ENCODE measurements around the gene VGLL1.

VGLL1 gene, protein sequence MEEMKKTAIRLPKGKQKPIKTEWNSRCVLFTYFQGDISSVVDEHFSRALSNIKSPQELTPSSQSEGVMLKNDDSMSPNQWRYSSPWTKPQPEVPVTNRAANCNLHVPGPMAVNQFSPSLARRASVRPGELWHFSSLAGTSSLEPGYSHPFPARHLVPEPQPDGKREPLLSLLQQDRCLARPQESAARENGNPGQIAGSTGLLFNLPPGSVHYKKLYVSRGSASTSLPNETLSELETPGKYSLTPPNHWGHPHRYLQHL

DNA sequence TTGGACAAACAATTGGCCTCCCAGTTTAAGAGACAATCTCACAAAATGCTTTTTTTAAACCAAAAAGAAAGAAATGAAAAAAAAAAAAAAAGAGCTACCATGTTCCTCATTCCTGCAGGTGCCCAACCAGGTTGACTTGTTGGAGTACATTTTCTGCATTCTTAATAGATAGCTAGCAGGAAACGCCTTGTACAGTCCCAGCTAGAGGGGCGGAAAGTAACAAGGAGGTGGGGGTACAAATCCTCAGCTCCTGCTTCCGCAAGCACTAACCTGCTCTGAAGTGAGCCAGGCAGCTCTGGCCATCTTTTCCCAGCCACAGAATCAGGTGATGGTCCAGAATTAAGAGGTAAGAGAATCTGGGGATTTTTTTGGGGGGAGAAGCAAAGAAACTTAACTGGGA lies at the start of gene VGLL1:
Gene VGLL1 (plus strand): TSS at position 265 of the 400 bp plus-strand sequence. CDS start 3,806 bp downstream, outside the sequence.
- DNase-seq, result no peak

DNA sequence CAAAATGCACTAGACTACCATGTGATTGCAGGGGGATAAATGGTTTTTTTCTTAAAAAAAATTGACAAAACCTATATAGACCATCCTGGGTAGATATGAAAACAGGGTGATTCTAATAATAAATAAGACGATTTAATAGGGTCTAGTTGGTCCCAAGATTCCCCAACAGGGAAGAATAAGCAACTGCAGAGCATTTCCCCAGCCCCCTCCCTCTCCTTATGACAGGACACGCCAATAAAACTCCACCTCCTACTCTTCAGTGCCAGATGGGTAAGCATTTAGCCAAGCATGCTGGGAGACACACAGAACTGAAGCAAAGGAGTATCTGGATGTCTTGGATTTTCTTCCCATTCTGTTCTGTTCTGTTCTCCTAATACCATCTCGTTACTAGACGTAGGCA lies 44.4 kb upstream of the VGLL1 start, which contains the start of gene BRS3:
Gene BRS3 (plus strand): TSS at position 301 of the 400 bp plus-strand sequence. CDS start 168 bp downstream, outside the sequence.
- no peak for DNase-seq

DNA sequence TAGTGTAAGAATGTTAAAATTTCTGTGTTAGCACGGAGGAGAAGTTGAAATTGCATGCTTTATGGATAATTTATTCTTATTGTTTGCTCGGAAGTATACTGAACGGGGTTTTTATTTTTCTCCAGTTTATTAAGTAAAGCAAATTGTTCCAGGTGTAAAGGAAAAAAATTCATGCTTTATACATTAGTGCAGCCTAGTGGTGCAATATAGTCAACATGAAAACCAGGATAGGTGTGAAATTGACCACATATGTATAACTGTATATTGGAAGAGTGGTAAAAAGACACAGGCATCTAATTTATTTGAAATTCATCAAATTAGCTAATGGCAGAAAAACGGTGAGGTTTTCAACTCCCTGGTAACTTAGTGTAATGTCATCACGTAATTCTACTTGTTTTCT lies 43.3 kb upstream of the VGLL1 start:
- DNase-seq, result no peak

DNA sequence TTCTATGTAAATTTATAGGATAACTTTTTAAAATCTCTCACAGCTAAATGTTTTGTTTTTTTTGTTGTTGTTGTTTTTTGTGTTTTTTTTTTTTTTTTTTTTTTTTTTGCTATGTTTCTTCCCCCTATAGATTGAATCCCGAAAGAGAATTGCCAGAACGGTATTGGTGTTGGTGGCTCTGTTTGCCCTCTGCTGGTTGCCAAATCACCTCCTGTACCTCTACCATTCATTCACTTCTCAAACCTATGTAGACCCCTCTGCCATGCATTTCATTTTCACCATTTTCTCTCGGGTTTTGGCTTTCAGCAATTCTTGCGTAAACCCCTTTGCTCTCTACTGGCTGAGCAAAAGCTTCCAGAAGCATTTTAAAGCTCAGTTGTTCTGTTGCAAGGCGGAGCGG lies 40.2 kb upstream of the VGLL1 start:
- no peak for DNase-seq

DNA sequence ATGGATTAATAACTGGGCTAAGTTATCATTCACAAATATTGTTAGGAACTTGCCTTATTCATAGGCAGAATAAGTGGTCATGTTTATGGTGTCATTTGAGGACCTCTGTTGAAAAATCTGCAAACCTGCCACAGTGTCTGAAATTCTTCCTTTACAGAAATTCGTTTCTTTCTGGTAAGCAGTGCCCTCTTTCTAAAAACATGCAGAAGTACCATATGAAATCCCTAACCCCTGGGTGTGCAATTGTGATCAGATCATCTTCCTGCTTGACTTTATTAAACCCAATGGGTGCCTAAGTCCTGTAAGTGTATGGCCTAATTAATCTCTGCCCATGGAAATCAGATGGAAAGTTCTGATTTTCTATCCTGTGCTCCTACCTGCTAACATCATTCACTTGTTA lies 39.0 kb upstream of the VGLL1 start:
- no peak for DNase-seq

DNA sequence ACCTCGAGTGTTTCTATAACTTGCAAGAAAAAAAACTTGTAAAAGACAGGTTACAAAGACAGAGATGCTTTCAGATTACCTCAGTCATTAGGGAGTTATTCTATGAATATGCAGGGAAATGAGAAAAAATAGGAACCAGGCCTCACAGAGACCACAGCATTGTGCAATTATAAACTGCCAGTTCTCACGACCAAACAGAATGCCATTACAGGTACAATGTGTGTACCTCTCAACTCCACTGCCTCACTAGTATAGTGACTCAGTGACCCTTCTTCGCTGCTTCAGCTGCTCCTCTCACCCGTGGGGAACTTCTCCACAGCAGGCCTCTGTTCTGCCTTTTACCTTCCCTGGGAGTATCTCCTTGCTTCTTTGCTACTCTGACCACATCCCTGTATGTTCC lies 37.0 kb upstream of the VGLL1 start:
- no peak for DNase-seq

DNA sequence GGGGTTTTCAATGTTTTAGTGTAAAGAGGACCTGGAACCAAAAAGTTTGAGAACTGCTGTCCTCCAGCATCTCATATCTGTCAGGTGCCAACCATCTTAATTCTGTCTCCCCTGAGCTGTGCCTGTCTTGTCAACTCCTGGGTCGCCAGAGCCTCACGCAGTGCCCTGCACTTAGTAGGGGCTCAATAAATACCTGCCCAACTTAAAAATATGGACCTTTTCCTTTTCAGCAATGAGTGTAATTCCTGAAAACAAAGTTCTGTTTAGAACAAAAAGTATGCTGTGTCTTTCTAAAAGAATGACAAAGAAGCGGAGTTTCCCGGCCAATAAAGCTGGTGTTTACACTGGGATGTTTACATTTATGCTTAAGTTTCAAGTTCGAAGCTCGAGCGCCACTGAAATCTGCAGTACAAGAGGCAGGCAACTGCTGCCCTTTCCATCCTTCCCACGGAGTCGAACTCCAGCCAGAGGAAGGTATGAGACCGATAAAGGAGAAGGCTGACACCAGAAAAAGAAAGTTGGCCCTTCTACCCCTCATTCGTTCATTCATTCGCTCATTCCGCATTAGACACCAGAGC lies 35.7 kb upstream of the VGLL1 start:
- DNase-seq, result no peak

DNA sequence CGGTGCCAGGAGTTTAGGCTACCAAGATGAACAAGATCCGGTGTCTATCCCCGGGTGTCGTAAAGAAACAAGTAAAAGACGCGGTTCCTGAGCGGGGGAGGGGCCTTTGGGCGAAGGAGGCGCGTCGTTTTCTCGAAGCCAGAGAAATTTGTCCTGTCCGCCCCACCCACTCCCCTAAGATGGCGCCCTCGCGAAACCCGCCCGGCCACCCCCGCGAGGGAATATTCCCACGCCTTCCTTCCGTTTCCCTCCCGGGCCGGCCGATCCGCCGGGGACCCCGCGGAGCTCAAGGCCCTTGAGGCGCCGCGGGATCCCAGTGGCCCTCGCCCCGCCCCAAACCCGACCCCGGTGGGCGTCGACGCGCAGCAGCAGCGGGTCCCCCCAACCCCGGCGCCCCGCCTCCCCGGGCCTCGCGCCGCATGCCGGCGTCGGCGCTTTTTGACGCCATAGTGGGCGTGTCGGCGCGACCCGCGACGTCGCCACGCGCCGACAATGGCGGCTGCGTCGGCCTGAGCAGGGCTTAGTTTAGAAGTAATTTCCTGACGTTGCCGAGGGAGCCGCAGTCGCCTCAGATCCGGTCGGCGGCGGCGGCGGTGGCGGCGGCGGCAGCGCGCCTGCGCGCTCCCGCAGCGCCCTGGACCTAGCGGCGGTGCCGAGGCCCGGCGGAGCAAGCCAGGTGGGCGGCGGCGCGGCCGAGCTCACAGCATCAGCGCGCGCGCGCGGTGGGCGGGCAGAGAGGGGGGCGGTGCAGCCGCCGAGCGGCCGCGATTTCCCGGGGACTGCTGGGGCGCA lies 35.1 kb upstream of the VGLL1 start:
- peak; percentile 92 for DNase-seq

DNA sequence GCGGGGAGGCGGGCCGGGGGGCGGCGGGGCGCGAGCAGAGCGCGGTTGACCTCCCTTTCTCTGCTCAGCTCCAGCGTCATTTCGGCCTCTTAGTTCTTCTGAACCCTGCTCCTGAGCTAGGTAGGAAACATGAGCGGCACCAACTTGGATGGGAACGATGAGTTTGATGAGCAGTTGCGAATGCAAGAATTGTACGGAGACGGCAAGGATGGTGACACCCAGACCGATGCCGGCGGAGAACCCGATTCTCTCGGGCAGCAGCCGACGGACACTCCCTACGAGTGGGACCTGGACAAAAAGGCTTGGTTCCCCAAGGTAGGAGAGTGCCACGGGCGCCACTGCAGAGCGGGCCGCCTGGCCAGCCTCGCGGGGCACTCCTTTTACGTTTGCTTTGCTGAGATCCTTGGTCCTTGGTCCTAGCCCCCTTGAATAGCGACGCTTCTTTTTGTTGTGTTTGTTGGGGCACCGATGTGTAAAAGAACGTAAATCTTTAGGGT lies 34.4 kb upstream of the VGLL1 start, which contains the start of gene HTATSF1:
Gene HTATSF1 (plus strand): TSS at position 37 of the 497 bp plus-strand sequence. CDS start 93 bp downstream, at position 130.
- no peak for DNase-seq

DNA sequence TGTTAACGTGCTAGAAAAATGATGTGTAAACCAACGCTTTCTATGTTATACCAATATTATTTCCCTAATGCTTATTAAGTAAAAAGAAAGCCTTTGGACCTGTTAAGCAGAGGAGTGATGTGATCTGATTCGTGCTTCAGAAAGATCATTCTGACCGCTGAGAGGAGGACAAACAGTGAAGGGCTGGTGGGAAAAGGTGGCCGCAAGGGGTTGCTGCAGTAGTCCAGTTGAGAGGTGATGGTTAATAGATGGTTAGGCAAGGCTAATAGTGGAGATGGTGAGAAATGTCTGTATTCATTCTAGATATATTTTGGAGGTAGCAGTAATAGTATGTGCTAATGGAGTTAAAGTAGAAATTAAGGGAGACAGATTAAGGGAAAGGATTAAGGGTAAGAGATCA lies 12.9 kb upstream of the VGLL1 start:
- DNase-seq, result no peak

DNA sequence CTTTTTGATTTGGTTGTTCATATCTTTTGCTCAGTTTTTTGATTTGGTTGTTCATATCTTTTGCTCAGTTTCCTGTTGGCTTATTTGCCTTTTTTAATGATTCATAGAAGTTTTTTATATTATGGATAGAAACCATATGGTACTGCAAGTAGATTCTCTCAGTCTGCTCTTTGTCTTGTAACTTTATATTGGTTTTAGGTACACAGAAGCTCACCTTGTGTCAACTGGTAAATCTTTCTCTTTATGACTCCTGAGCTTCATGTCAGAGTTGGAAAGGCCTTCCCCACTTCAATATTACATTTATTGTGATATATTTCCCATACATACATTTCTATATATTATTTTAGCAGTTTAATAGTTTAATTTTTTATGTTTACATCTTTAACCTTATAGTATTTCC lies 8.2 kb upstream of the VGLL1 start:
- no peak for DNase-seq

DNA sequence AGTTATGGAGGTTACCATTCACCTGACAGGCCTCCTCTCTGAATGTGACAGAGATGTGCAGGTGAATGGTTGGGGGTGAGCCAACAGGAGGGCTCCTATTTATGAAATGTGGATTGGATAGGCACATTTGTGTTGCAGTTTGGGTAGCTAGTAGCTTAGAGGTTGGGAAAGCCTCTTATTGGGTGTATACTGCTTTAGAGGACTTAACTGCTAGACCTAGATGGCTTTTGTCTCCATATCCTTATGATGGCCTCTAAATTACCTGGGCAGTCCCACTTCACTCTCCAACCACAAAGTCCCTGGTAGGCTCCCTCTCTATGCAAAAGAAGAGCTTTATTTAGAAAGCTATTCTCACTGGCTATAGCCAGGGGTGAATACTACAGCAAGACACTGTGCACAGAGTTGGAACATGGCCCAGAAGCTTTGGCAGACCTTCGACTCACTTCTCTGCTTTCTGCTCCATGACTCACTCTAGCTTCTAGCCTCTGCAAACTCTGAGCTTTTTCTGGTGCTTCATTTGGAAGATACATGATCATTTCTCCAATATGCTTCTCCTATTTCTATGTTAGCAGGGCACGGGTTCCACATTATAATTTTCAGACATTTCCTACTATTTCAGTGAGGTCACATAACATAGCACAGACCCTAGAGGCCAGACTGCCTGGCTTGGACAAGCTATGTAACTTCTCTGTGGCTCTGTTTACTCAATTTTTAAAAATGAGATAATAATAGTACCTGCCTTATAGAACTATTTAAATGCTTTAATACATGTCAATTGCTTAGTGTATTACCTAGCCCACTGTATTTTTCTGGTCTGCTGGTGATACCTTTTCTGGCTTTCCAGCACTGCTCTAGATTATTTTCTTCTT lies 6.0 kb upstream of the VGLL1 start:
- no peak for DNase-seq

DNA sequence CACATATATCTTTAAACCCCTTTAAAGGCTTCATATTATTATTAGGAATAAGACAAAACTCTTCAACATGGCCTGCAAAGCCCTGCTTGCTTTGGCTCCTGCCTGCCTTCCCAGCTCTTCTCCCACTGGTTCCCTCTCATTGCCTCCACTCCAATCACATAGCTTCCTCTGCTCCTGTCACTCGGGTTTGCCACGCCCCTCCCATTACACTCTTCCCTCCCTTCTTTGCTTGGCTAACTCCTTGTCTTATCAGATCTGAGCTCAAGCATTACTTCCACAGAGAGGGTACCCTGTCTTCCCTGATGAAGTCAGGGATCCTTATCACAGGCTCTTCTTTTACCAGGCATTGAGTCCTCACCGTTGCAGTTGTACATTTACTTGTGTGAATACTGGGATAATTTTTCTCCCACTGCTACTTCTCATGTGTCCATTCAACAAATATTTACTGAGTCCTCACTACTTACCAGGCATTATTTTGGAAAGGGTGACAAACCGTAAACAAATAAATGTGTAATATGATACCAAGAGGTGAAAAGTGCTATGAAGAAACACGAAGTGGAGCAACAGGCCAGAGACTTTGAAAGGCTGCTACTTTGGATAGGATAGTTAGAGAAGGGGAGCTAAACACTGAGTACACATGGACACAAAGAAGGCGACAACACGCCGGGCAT lies 3.2 kb upstream of the VGLL1 start:
- DNase-seq, result peak; percentile 1

DNA sequence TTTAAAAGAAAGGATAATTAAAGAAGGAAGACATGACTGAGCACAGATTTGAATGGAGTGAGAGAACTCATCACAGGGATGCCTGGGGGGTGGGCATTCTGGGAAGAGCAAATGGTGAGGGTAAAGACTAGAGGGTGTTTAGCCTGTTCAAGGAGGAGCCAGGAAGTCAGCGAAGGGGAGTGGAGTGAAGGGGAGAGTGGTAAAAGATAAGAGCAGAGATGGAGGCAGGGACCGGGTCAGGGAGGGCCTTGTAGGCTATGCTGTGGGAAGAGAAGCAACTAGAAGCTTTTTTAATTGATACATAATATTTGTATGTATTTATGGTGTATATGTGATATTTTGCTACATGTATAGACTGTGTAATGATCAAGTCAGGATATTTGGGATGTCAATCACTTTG lies 2.2 kb upstream of the VGLL1 start:
- DNase-seq, result peak; percentile 9

DNA sequence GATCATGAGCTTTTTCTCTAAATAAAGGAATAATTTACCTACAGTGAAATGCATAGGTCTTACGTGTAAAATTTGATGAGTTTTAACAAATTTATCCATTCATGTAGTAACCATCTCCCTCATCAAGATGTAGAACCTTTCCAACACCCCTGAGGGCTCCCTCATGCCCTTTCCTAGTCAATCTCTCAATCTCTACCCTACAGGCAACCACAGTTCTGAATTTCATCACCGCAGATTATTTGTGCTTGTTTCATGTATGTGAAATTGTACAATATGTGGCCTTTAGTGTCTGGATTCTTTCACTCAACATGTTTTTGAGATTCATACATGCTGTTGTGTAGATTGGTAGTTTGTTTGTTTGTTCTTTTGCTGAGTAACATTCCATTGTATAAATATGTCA lies 2.1 kb downstream of the VGLL1 start:
- no peak for DNase-seq

DNA sequence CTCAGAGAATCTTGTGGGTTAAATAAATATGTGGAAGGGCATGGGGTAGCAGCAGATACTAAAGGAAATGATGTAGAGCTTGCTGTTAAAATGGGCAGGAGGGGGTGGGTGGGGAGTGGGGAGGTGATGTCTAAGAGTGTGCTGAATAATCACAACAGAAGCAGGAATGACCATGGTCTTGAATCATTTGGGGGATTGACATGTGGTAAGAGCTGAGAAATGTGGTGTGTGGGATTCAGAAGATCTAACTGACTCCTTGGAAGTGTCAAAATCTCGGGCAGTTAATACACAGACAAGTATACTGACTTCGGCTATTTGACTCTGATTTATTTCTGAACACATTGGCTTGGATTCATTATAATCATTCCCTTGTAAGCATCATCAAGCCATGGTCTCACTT lies 6.8 kb downstream of the VGLL1 start:
- DNase-seq, result no peak

DNA sequence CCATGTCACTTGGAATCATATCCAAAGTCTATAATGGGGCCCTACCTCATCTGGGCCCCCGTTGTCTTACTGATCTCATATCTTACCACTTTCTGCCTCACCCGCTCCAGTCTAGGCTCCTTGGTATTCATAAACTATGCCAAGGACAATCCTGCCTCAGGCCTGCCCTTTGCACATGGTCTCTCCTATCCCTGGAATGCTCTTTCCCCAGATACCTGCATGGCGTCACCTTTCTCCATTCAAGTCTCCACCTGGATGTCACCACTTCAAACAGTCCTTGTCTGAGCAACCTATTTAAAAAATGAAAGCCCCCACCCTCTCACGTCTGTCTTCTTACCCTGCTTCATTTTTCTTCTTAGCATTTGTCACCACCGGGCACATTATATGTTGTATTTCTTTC lies 8.2 kb downstream of the VGLL1 start:
- no peak for DNase-seq

DNA sequence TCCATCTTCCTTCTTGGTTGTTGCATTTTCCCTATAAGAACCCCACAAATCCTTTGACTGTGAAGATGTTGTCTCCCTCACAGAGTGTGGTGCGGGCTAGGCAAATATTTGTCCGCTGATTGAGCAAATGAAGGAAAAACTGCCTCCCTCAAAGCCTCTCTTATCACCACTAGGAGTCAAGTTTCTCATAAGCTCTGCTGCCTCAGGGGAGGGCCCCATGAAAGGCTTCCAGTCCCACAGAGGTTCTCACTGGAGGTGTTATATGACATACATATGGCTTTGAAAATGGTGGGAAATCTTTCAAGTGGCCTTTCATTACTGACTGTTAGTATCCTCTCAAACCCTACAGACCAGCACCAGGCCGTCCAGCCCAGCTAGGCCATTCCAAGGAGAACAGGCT lies 9.3 kb downstream of the VGLL1 start:
- DNase-seq, result no peak

DNA sequence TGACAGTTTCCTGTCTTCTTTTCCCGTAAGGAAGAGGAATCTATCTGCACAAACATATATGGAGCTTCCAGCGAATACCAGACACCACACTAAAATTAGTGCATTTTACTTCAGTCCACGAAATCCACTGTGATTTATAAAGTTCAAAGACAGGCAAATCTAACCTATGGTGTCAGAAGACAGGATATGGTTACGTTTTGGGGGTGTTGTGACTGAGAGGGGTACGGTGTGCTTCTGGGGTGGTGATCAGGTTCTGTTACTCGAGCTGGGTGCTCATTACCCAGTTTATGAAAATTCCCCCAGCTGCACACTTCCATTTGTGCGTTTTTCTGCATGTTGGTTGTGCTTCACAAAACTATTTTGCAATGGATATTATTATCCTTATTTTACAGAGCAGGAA lies 10.3 kb downstream of the VGLL1 start:
- no peak for DNase-seq

DNA sequence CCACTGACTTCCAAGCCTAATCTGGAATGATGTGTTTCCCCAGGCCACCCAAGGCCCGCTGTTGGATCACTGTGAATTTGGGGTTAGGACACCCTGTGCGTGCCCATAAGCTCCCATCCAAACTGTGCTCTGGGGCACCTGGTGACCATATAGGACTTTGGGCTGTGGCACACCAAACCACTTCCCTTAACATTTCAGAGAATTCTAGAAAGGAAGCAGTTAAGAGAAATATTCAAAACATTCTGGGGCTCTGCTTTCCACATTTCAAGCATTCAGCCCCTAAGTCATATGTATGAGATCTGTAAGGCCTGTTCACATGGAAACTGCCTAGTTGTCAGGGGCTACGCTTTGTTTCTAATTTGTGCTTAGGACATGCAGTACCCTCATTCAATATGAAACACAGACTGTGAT lies 14.4 kb downstream of the VGLL1 start:
- DNase-seq, result no peak

DNA sequence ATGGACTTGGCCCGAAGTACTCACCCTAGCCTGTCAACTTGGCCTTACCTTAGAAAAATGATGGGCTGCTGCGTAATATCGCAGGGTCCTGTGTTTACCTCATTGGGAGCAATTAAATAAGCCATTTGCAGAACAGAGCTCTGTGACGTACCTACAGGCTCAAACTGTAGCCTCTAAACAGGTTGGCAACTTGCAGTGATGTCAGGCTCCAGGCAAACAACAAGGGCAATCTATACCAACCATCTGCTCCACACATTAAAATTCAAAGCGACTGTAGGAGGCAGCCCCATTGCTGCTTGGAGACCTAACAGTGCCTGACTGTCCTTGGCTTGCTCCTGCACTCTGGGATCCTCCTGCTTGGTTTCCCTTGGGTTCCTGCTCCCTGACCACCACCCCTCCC lies 17.2 kb downstream of the VGLL1 start:
- no peak for DNase-seq

DNA sequence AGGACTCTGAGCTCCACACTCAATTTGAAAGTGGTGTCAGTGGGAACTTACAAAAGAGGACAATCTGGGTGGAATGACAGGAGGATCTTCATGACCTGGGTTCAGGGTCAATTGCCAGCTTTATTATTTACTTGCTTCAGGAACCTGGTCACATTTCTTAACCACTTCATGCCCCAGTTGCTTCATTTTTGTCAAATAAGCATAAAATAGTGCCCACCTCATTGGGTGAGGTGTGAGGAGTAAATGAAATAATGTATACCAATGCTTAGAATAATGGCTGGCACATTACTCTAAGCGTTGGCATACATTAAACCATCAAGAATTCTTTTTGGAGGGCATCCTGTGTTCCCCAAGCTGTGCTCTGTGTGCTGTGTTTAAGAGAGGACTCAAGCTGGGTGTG lies 19.4 kb downstream of the VGLL1 start:
- DNase-seq, result no peak
